CD4-positive, alpha-beta T cell (primary cell): ENCODE data around the gene SCAMP3. TPM values are rescaled to one million over a fixed set of nuclear protein-coding genes. Genes with fewer than 3 reads are reported as not detected.
A peak's percentile ranks its signal among the peaks of the same experiment; 100 is the strongest.

Experiments
- ATAC-seq: fragments of 200-7000 bp; cut with Tn5 transposase; one replicate; pipeline ENCODE4 v1.10.0; 2022; ENCODE audit warnings: mild to moderate bottlenecking; ENCODE audit not compliant: poor library complexity
- CTCF ChIA-PET: fragments of 350-600 bp; sonication (Branson Sonifier 250); formaldehyde crosslinking; loops from one replicate; lab custom pipeline; 2021; ENCODE audit warnings: antibody characterized with exemption, inconsistent platforms; lab: Charles Lee
- POLR2A ChIA-PET: fragments of 350-600 bp; sonication (Branson Sonifier 250); formaldehyde crosslinking; loops from one replicate; lab custom pipeline; 2021; ENCODE audit warnings: antibody characterized with exemption, inconsistent platforms; lab: Charles Lee
- DNase-seq, 14 experiments: peaks; one replicate each; pipeline ENCODE4 v3.0.0-alpha.2; 2013 to 2020; ENCODE audit warnings: mixed read lengths in 2 of 14
- H3K27ac ChIP-seq, 2 donors: one replicate each; pipeline versions ENCODE4 v1.5.1 to v1.7.0; 2013; ENCODE audit warnings: low read length in 2 of 2, low read depth in 1 of 2, mild to moderate bottlenecking in 1 of 2
- H3K27me3 ChIP-seq, 2 experiments: 1 replicate in 1 of 2; 2 replicates in 1 of 2; pipeline versions ENCODE4 v1.6.1 to v1.7.0; 2013; ENCODE audit warnings: low read length in 2 of 2, control low read depth in 1 of 2, mild to moderate bottlenecking in 1 of 2, moderate library complexity in 1 of 2; ENCODE audit not compliant: insufficient read depth in 2 of 2, control insufficient read depth in 1 of 2
- H3K36me3 ChIP-seq: one replicate; pipeline ENCODE4 v1.6.1; 2013; ENCODE audit warnings: low read length, control low read depth; ENCODE audit not compliant: insufficient read depth
- H3K4me1 ChIP-seq: one replicate; pipeline ENCODE4 v1.6.1; 2013; ENCODE audit warnings: low read length, control low read depth; ENCODE audit not compliant: insufficient read depth
- H3K4me3 ChIP-seq: one replicate; pipeline ENCODE4 v1.5.1; 2013; ENCODE audit warnings: mild to moderate bottlenecking, low read length, moderate library complexity
- H3K9me3 ChIP-seq, 2 experiments: 1 replicate in 1 of 2; 2 replicates in 1 of 2; pipeline versions ENCODE4 v1.6.1 to v1.7.0; 2013; ENCODE audit warnings: low read length in 2 of 2, mild to moderate bottlenecking in 2 of 2, control low read depth in 1 of 2, moderate library complexity in 1 of 2; ENCODE audit not compliant: control insufficient read depth in 1 of 2, insufficient read depth in 1 of 2
- H3K27ac Mint-ChIP-seq: one replicate; pipeline ENCODE4 v1.8.0; 2020; ENCODE audit warnings: mixed read lengths
- H3K27me3 Mint-ChIP-seq: one replicate; pipeline ENCODE4 v1.8.0; 2021; ENCODE audit warnings: mixed read lengths
- H3K36me3 Mint-ChIP-seq: one replicate; pipeline ENCODE4 v1.8.0; 2021; ENCODE audit warnings: low read depth, mixed read lengths
- H3K4me1 Mint-ChIP-seq: one replicate; pipeline ENCODE4 v1.8.0; 2021; ENCODE audit warnings: low read depth, mixed read lengths
- H3K4me3 Mint-ChIP-seq: one replicate; pipeline ENCODE4 v1.8.0; 2020; ENCODE audit warnings: mild to moderate bottlenecking, mixed read lengths
- H3K9me3 Mint-ChIP-seq: one replicate; pipeline ENCODE4 v1.8.0; 2020; ENCODE audit warnings: mixed read lengths
- CTCF ChIP-seq: fragments of 200-600 bp; IDR thresholded peaks from one replicate; pipeline ENCODE4 v1.8.0; 2022; ENCODE audit warnings: antibody characterized with exemption, mild to moderate bottlenecking
- intact Hi-C, 2 experiments: fragments of 100-400 bp; cut with DNase I in 1 of 2; cut with micrococcal nuclease in 1 of 2; formaldehyde crosslinking; loops; one replicate each; pipeline versions ENCODE4 v1.15.1 to v1.9.0; 2023 to 2025; cut with DNase I, micrococcal nuclease
- total RNA-seq, 174 experiments: library from RNA in 2 of 174; stranded (reverse) in 2 of 174; gene quantifications; one replicate each; pipeline ENCODE4 v1.2.3 and lab custom pipeline; 2021 to 2026

The SCAMP3 gene
- total RNA-seq, 2 experiments from 2014 or later = 54.8 to 55.6 TPM

- Mint-ChIP-seq H3K27ac (peak overlapping the region; percentile 65), H3K27me3 (no peaks in the 10 kb centered on the region), H3K36me3 (peaks cover under 1% of the 10 kb centered on the region), H3K9me3 (no peaks in the 10 kb centered on the region), H3K4me1 (peaks cover 30% of the 10 kb centered on the region), H3K4me3 (peak overlapping the region; percentile 71)
- Histone ChIP-seq H3K27ac (no peak overlapping the region), H3K36me3 (no peaks in the 10 kb centered on the region), H3K4me1 (peaks cover 27% of the 10 kb centered on the region), H3K9me3 (no peaks in the 10 kb centered on the region), H3K4me3 (no peak overlapping the region), H3K27me3 (no peaks in the 10 kb centered on the region)
- peak; percentile 0 for TF ChIP-seq CTCF
- ChIA-PET POLR2A (interaction anchor here (0.5 to 1.3 kb wide), 6 partner anchors 16 to 387 kb away, joined by 3 to 6 read pairs (median 4); partner anchors contain the start of genes ASH1L and SCAMP3), CTCF (interaction anchor here (1.2 to 2.1 kb wide), 5 partner anchors 27 to 72 kb away, joined by 5 to 11 read pairs (median 7); partner anchors contain the start of gene FDPS)
- ATAC-seq (no peak), DNase-seq (peak in 1 of 14 experiments; percentile 30)
- intact Hi-C loops = loop anchor here (1.0 to 10.0 kb wide), 6 partner anchors 16 to 776 kb away; partner anchors contain the start of genes GON4L (in 1 of the 2), LAMTOR2 (in 1 of the 2), SCAMP3 (in 1 of the 2) and SYT11 (in 1 of the 2)
These were observed 16.6 kb upstream of the SCAMP3 start for GRCh38 chr1:155278689-155279160.

GRCh38 chr1:155277902-155278688 is 15.9 kb upstream of the SCAMP3 start:
- Histone ChIP-seq H3K9me3 (no peaks in the 10 kb centered on the region), H3K27ac (peak overlapping the region; percentile 13 to 29), H3K4me3 (peak overlapping the region; percentile 61), H3K36me3 (no peaks in the 10 kb centered on the region), H3K4me1 (peaks cover 31% of the 10 kb centered on the region), H3K27me3 (no peaks in the 10 kb centered on the region)
- peak; percentile 14 for TF ChIP-seq CTCF
- Mint-ChIP-seq H3K27me3 (no peaks in the 10 kb centered on the region), H3K9me3 (no peaks in the 10 kb centered on the region), H3K4me3 (peak overlapping the region; percentile 71), H3K27ac (peak overlapping the region; percentile 65), H3K36me3 (peaks cover 7% of the 10 kb centered on the region), H3K4me1 (peaks cover 35% of the 10 kb centered on the region)
- ChIA-PET CTCF (interaction anchor here (0.6 to 2.1 kb wide), 6 partner anchors 27 to 71 kb away, joined by 3 to 11 read pairs (median 6); partner anchors contain the start of gene FDPS), POLR2A (interaction anchor here (0.5 to 1.3 kb wide), 6 partner anchors 16 to 388 kb away, joined by 3 to 6 read pairs (median 4); partner anchors contain the start of genes ASH1L, FDPS and SCAMP3)
- DNase-seq (peak; percentile 47 to 89 (median 71)), ATAC-seq (peak; percentile 70)
- intact Hi-C loops = loop anchor here (1.0 to 10.0 kb wide), 6 partner anchors 15 to 777 kb away; partner anchors contain the start of genes GON4L (in 1 of the 2), LAMTOR2 (in 1 of the 2), SCAMP3 (in 1 of the 2) and SYT11 (in 1 of the 2)
